ENCODE results near the gene CNTNAP1.

CNTNAP1 gene

DNA sequence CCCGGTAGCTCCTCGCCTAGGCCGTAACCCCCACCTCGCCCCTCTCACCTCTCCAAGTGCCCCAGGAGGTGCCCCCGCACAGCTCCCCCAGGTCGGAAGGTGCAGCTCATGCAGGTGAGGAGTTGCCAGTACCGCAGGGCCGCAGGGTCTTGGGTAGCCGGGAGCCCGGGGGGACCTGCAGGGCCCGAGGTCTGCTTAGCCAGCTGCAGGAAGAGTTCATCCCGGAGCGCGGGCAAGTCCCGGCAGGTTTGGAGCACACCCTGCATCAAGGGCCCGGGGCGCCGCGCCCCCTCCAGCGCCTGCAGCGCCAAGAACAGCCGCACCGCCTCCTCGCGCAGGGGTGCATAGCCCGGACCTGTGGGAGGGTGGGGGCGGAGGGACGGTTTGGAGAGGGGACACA is 10.3 kb upstream of the CNTNAP1 start:
- Histone ChIP-seq H3K27ac (ENCODE audit: low read depth, low read length, severe bottlenecking) (no peak overlapping the region), H3K4me1 (ENCODE audit: control insufficient read depth, insufficient read depth, low read length, poor library complexity, severe bottlenecking) (peaks cover 18% of the 10 kb centered on the region), H3K4me3 (ENCODE audit: extremely low read depth, insufficient read depth, low read length, poor library complexity, severe bottlenecking) (no peak overlapping the region), H3K9me3 (ENCODE audit: control insufficient read depth, low read length) (no peaks in the 10 kb centered on the region), H3K36me3 (ENCODE audit: control insufficient read depth, insufficient read depth, low read length) (peaks cover 44% of the 10 kb centered on the region)
- 89 to 94% methylated on average over 22 to 28 of the region's 28 CpGs for WGBS, 2 experiments (ENCODE audit: insufficient coverage in 2 of 2)

DNA sequence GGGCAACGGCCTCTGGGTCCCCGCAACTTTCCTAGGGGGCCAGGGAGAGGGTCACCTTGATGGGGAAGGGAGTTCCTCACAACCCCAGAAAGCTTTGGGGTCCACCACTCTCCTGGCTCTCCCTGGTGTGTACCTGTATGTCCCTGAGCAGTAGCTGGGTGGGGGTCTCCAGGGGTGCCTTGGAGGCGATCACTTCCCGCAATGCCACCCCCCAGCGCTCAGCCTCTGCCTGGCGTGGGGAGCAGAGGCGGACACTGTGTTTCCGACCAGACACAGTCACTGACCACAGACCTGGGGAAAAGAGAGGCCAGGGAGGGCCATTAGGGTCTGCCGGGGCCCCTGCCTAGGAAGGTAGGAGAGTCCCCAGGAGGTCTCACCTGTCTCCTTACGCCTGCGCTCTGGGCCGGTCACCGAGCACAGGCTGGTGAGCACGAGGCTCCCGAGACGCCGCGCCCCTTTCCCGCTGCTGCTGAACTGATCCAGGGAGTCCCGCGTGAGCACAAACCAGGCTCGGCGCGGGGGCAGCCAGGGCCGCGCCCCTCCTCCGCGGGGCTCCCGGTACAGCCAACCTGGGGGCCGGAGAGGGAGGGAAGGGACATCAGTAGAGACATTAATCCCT is 9.0 kb upstream of the CNTNAP1 start:
- H3K4me3 ChIP-seq (ENCODE audit: extremely low read depth, insufficient read depth, low read length, poor library complexity, severe bottlenecking) = no peak overlapping the region
- H3K27ac ChIP-seq (ENCODE audit: low read depth, low read length, severe bottlenecking) = no peak overlapping the region
- WGBS, 2 experiments (ENCODE audit: insufficient coverage in 2 of 2) = 71 to 81% methylated on average over 27 to 28 of the region's 30 CpGs
- peaks cover 26% of the 10 kb centered on the region for H3K4me1 ChIP-seq (ENCODE audit: control insufficient read depth, insufficient read depth, low read length, poor library complexity, severe bottlenecking)
- peaks cover 43% of the 10 kb centered on the region for H3K36me3 ChIP-seq (ENCODE audit: control insufficient read depth, insufficient read depth, low read length)
- no peaks in the 10 kb centered on the region for H3K9me3 ChIP-seq (ENCODE audit: control insufficient read depth, low read length)

DNA sequence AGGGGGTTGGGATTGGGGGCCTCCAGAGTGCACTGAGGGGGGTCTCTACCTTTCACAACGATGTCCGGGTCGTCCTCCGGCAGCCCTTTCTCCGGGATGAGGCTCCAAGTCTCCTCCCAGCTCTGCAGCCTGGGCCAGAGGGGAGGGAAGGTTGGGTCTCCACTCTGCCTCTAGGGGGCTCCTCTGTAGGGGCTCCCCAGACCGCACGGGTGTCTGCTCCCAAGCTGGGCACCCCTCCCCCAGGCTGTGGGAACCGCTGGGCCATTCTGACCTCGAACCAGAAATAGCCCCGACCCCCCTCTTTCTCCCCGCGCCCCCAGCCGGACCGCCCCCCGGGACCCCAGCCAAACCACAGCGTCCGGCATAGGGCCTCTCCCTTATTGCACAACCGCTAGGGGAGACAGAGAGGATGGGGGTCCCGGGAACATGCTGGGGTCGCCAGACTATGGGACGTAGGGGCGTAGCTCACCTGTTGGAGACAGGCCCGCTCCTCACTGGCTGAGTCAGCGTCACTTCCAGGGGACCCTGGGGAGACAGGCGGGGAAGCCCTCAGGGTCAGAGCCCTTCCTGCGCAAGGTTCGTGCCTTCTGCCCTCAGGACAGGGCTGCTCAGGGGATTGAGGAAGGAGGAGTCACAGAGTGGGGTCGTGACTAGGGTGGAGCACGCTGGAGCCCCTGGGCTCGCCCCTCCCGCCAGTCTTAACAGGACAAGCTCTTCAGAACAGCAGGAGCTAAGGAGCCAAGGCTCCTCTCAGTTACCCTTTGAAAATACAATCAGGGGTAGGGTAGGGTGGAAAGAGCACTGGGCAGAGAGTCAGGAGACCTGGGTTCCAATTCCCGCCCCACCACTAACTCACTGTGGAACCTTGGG is 8.2 kb upstream of the CNTNAP1 start:
- H3K4me1 ChIP-seq (ENCODE audit: control insufficient read depth, insufficient read depth, low read length, poor library complexity, severe bottlenecking) = peaks cover 29% of the 10 kb centered on the region
- 36 to 42% methylated on average over 15 to 17 of the region's 32 CpGs for WGBS, 2 experiments (ENCODE audit: insufficient coverage in 2 of 2)
- H3K36me3 ChIP-seq (ENCODE audit: control insufficient read depth, insufficient read depth, low read length) = peaks cover 37% of the 10 kb centered on the region
- no peak overlapping the region for H3K27ac ChIP-seq (ENCODE audit: low read depth, low read length, severe bottlenecking)
- H3K9me3 ChIP-seq (ENCODE audit: control insufficient read depth, low read length) = no peaks in the 10 kb centered on the region
- H3K4me3 ChIP-seq (ENCODE audit: extremely low read depth, insufficient read depth, low read length, poor library complexity, severe bottlenecking) = no peak overlapping the region

DNA sequence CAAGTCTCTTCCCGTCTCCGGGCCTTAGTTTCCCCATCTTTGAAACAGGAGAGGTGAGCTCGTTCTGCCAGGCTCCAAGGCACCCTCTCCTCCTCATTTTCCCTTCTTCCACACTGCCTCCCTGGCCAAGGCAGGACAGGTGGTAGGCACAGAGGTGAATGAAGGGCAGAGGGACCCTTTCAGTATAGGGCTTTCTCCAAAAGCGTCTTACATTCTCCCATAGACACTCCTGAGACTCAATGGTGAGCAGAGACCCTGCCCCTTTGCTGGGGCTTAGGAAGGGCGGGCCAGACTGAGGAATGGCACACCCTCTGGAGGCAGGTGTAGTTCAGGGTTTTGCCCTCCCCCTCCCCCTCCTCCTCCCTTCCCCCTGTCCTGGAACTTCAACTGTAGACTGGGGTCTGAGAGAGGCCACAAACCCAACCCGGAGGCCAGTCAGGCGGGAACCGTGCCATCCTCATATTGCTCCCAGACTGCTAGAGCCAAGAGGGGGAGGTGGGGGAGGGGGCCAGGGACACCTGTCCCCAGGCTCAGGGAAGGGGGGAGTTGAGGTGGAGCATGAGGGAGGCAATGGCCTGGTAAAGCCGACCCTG is 7.5 kb upstream of the CNTNAP1 start:
- Histone ChIP-seq H3K4me1 (ENCODE audit: control insufficient read depth, insufficient read depth, low read length, poor library complexity, severe bottlenecking) (peaks cover 29% of the 10 kb centered on the region), H3K4me3 (ENCODE audit: extremely low read depth, insufficient read depth, low read length, poor library complexity, severe bottlenecking) (peak overlapping the region; percentile 79), H3K36me3 (ENCODE audit: control insufficient read depth, insufficient read depth, low read length) (peaks cover 30% of the 10 kb centered on the region), H3K27ac (ENCODE audit: low read depth, low read length, severe bottlenecking) (no peak overlapping the region), H3K9me3 (ENCODE audit: control insufficient read depth, low read length) (no peaks in the 10 kb centered on the region)
- WGBS, 2 experiments (ENCODE audit: insufficient coverage in 2 of 2) = 40 to 44% methylated on average over 4 to 5 of the region's 9 CpGs

DNA sequence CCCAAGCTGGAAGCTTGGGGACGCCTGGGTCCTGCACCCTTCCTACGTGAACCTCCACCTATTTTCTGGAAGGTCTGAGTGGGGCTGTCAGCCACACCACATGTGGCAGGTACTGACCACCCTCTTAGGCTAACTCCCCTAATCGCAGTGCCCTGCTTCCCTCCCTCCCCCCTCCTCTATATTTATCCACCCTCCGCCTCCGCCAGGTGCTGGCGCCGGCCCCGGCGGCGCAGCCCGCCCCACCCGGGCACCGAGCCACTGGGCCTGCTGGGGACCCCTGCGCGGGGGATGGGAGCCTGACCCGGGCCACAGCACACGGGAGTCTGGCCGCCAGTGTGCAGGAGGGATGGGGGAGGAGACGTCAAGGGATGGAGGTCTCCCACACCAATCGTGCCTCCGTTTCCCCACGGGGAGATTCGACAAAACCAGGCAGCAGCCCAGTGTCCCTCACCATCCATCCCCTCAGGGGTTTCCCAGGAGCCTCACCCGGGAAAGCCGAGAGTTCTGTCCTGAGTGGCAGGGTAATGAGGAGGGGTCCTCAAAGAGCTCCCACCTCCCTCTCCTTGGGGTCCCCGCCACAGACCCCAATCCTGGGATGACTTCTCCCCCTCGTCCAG is 6.9 kb upstream of the CNTNAP1 start:
- WGBS, 2 experiments (ENCODE audit: insufficient coverage in 2 of 2) = 4 to 20% methylated on average over 2 to 14 of the region's 27 CpGs
- H3K9me3 ChIP-seq (ENCODE audit: control insufficient read depth, low read length) = no peaks in the 10 kb centered on the region
- no peak overlapping the region for H3K27ac ChIP-seq (ENCODE audit: low read depth, low read length, severe bottlenecking)
- H3K4me1 ChIP-seq (ENCODE audit: control insufficient read depth, insufficient read depth, low read length, poor library complexity, severe bottlenecking) = peaks cover 33% of the 10 kb centered on the region
- peak overlapping the region; percentile 79 for H3K4me3 ChIP-seq (ENCODE audit: extremely low read depth, insufficient read depth, low read length, poor library complexity, severe bottlenecking)
- peaks cover 30% of the 10 kb centered on the region for H3K36me3 ChIP-seq (ENCODE audit: control insufficient read depth, insufficient read depth, low read length)

DNA sequence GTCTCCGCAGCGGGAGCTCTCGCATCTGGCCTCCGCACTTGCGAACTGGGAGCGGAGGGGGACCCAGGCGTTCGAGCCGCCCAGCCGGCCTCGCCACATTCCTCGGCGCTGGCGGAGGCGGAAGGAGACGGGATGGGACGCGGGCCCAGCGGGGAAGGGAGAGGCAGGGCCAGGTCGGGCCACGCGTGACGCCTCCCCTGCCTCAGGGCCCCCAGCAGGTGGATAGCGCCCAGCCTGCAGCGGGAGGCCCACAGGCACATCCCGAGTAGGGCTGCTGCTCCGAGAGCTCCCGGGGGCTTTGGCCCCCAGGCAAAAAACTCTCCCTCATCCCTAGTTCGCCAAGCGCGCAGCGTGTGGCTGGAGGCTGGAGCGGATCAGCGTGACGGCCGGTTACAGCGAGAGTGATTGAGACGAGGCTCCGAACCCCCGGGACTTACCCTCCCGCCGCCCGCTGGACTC is 6.3 kb upstream of the CNTNAP1 start:
- peaks cover 27% of the 10 kb centered on the region for H3K36me3 ChIP-seq (ENCODE audit: control insufficient read depth, insufficient read depth, low read length)
- 0 to 2% methylated on average over 35 to 36 of the region's 43 CpGs for WGBS, 2 experiments (ENCODE audit: insufficient coverage in 2 of 2)
- no peaks in the 10 kb centered on the region for H3K9me3 ChIP-seq (ENCODE audit: control insufficient read depth, low read length)
- H3K4me3 ChIP-seq (ENCODE audit: extremely low read depth, insufficient read depth, low read length, poor library complexity, severe bottlenecking) = peak overlapping the region; percentile 79
- H3K27ac ChIP-seq (ENCODE audit: low read depth, low read length, severe bottlenecking) = peak overlapping the region; percentile 29
- H3K4me1 ChIP-seq (ENCODE audit: control insufficient read depth, insufficient read depth, low read length, poor library complexity, severe bottlenecking) = peaks cover 33% of the 10 kb centered on the region

DNA sequence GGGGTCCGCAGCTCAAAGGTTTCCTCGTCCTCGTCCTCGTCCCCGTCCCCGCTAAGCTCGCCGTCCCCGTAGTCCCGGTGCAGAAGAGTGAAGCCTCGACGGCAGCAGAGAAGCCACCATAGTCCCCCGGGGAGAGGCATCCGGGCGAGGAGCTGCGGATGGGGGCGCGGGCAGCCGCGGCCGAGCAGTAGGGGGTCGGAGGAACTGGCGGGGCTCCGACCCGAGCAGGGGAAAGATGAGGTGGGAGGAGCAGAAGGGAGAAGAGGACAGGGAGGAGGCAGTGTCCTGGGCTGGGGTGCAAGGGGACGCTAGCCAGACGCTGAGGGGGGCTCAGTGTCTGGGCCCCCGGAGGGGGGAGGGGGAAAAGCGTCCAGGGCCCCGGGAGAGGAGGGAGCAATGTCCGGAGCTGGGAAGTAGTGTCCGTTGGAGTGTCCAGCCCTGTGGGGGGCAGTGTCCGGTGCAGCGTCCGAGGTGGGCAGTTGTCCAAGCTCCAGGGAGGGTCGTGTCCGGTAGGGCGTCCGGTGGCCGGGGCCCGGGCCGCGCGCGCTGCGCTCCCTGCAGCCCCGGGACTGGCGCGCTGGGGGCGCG is 5.8 kb upstream of the CNTNAP1 start, which contains the start of gene PLEKHH3:
Gene PLEKHH3 (minus strand): TSS at position 571 of the 588 bp plus-strand sequence. CDS start 431 bp downstream, at position 140.
- H3K36me3 ChIP-seq (ENCODE audit: control insufficient read depth, insufficient read depth, low read length) = peaks cover 21% of the 10 kb centered on the region
- no peaks in the 10 kb centered on the region for H3K9me3 ChIP-seq (ENCODE audit: control insufficient read depth, low read length)
- peak within 1 kb of the TSS; percentile 90 for H3K27ac ChIP-seq (ENCODE audit: low read depth, low read length, severe bottlenecking)
- 0 to 1% methylated on average over 30 of the region's 51 CpGs for WGBS, 2 experiments (ENCODE audit: insufficient coverage in 2 of 2)
- H3K4me3 ChIP-seq (ENCODE audit: extremely low read depth, insufficient read depth, low read length, poor library complexity, severe bottlenecking) = peak within 1 kb of the TSS; percentile 79
- H3K4me1 ChIP-seq (ENCODE audit: control insufficient read depth, insufficient read depth, low read length, poor library complexity, severe bottlenecking) = peaks cover 35% of the 10 kb centered on the region

DNA sequence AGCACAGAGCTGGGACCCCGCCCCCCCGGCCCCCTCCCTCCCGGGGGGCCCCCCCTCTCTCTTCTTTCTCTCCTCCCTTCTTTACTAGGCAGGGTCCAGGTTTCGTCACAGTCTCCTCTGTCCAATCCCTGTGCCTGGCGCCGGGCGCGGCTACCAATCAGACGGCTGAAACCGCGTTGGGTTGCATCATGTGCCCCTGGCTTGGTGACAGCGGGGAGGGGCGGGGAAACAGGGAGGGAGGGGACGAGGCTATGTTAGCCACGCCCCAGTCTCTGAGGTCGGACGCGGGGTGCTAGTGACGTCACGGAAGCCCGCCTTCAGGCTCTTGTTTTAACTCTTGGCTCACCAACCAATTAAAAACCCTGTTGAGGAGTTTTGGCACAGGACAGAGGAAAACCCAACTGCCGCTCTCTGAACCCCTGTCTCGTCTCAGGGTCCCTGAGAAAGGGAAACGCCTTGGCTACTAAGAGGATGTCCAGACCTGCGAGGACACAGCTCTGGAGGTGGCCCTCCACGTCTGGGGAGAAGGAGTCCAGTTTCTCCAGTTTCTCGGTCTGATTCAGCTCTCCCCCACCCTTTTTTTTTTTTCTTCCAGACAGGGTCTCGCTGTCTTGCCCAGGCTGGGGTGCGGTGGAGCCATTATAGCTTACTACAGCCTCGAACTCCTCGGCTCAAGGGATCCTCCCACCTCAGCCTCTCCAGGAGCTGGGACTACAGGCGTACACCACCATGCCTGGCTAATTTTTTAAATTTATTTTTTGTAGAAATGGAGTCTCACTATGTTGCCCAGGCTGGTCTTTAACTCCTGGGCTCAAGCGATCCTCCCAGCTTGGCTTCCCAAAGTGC is 5.1 kb upstream of the CNTNAP1 start:
- Histone ChIP-seq H3K4me1 (ENCODE audit: control insufficient read depth, insufficient read depth, low read length, poor library complexity, severe bottlenecking) (peaks cover 41% of the 10 kb centered on the region), H3K27ac (ENCODE audit: low read depth, low read length, severe bottlenecking) (peak overlapping the region; percentile 90)

DNA sequence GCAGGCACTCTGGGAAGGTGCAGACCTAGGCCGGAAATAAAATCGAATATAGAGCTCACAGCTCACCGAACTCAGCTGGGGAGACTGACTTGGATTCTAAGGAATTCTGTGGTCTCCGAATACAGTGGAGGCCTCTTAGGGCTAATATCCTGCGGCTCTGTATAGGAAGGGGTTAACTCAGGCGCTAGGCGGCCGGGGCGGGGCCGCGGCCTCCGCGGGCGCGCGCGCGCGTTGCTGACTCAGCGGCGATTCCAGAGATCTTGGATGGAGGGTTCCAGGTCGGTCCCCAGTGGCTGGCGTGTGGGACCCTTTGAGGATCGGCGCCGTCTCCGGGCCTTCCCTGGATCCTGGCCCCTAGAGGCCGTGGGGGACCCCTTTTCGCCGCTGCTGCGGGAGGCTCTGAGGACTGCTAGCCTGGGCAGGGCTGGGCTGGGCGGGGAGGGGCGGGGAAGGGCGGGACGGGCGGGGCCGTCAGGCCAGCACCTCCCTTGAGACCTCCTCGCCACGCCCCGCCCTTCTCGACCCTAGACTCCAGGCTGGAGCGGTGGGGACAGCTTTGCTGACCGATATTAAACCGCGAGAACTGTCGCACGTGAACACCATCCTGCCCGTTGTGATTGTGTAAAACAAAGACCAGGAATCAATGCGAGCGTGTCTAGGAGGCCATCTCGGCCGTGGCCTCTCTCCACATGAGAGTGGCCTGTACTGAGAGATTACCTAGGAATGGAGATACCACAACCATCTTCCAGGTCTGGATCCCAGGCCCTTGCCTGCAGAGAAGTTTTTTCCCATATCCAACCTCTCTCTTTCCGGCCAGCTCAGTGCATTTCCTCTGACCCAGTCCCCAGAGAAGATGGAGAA is 4.2 kb upstream of the CNTNAP1 start:
- WGBS, 2 experiments (ENCODE audit: insufficient coverage in 2 of 2) = 1% methylated on average over 40 to 47 of the region's 53 CpGs
- peaks cover 41% of the 10 kb centered on the region for H3K4me1 ChIP-seq (ENCODE audit: control insufficient read depth, insufficient read depth, low read length, poor library complexity, severe bottlenecking)

More for the DNA sequence above, 5.1 kb upstream of the CNTNAP1 start:
- Histone ChIP-seq H3K4me3 (ENCODE audit: extremely low read depth, insufficient read depth, low read length, poor library complexity, severe bottlenecking) (peak overlapping the region; percentile 79), H3K9me3 (ENCODE audit: control insufficient read depth, low read length) (no peaks in the 10 kb centered on the region), H3K36me3 (ENCODE audit: control insufficient read depth, insufficient read depth, low read length) (peaks cover 14% of the 10 kb centered on the region)
- WGBS, 2 experiments (ENCODE audit: insufficient coverage in 2 of 2) = 13 to 16% methylated on average over 18 to 29 of the region's 33 CpGs

More for the DNA sequence above, 4.2 kb upstream of the CNTNAP1 start:
- H3K4me3 ChIP-seq (ENCODE audit: extremely low read depth, insufficient read depth, low read length, poor library complexity, severe bottlenecking) = peak overlapping the region; percentile 42
- peak overlapping the region; percentile 90 for H3K27ac ChIP-seq (ENCODE audit: low read depth, low read length, severe bottlenecking)
- peaks cover 5% of the 10 kb centered on the region for H3K36me3 ChIP-seq (ENCODE audit: control insufficient read depth, insufficient read depth, low read length)
- H3K9me3 ChIP-seq (ENCODE audit: control insufficient read depth, low read length) = no peaks in the 10 kb centered on the region
